Trophoblast cell (in vitro differentiated cells and primary cell): ENCODE measurements around the gene PBRM1.
A peak's percentile ranks its signal among the peaks of the same experiment; 100 is the strongest.

Experiments
- DNase-seq, 2 donors: peaks; one replicate each; pipeline ENCODE4 v3.0.0-alpha.2; 2016
- H2AFZ ChIP-seq: 2 replicates; pipeline ENCODE4 v1.6.1; 2013; ENCODE audit warnings: low read length, moderate library complexity, mild to moderate bottlenecking; ENCODE audit not compliant: insufficient read depth, poor library complexity
- H2AK5ac ChIP-seq: 2 replicates; pipeline ENCODE4 v1.6.1; 2013; ENCODE audit warnings: mild to moderate bottlenecking, low read length
- H2BK120ac ChIP-seq: 2 replicates; pipeline ENCODE4 v1.6.1; 2013; ENCODE audit warnings: low read length, mild to moderate bottlenecking, moderate library complexity; ENCODE audit not compliant: insufficient read depth, poor library complexity
- H2BK12ac ChIP-seq: 2 replicates; pipeline ENCODE4 v1.6.1; 2013; ENCODE audit warnings: mild to moderate bottlenecking, low read length, moderate library complexity
- H2BK5ac ChIP-seq: 2 replicates; pipeline ENCODE4 v1.6.1; 2013; ENCODE audit warnings: low read length, low read depth, moderate library complexity, mild to moderate bottlenecking; ENCODE audit not compliant: poor library complexity
- H3K14ac ChIP-seq: 2 replicates; pipeline ENCODE4 v1.6.1; 2013; ENCODE audit warnings: mild to moderate bottlenecking, low read length
- H3K18ac ChIP-seq: 2 replicates; pipeline ENCODE4 v1.6.1; 2013; ENCODE audit warnings: mild to moderate bottlenecking, low read length
- H3K23ac ChIP-seq: 2 replicates; pipeline ENCODE4 v1.6.1; 2013; ENCODE audit warnings: low read length
- H3K27ac ChIP-seq: 2 replicates; pipeline ENCODE4 v1.5.1; 2013; ENCODE audit warnings: low read depth, mild to moderate bottlenecking, inconsistent platforms, low read length, moderate library complexity
- H3K27me3 ChIP-seq: 2 replicates; pipeline ENCODE4 v1.6.1; 2013; ENCODE audit warnings: inconsistent platforms, mild to moderate bottlenecking, low read length, moderate library complexity; ENCODE audit not compliant: insufficient read depth
- H3K36me3 ChIP-seq, 2 experiments: 1 replicate in 1 of 2; 2 replicates in 1 of 2; pipeline ENCODE4 v1.6.1; 2013; ENCODE audit warnings: low read length in 2 of 2, mild to moderate bottlenecking in 2 of 2, moderate library complexity in 1 of 2; ENCODE audit not compliant: insufficient read depth in 2 of 2, control insufficient read depth in 1 of 2
- H3K4ac ChIP-seq: 2 replicates; pipeline ENCODE4 v1.6.1; 2013; ENCODE audit warnings: low read depth, mild to moderate bottlenecking, low read length, moderate library complexity
- H3K4me1 ChIP-seq, 2 experiments: 1 replicate in 1 of 2; 2 replicates in 1 of 2; pipeline ENCODE4 v1.6.1; 2013; ENCODE audit warnings: low read length in 2 of 2, mild to moderate bottlenecking in 2 of 2, moderate library complexity in 1 of 2; ENCODE audit not compliant: insufficient read depth in 2 of 2, control insufficient read depth in 1 of 2
- H3K4me2 ChIP-seq: 2 replicates; pipeline ENCODE4 v1.6.1; 2013; ENCODE audit warnings: inconsistent platforms, mild to moderate bottlenecking, low read length, moderate library complexity
- H3K4me3 ChIP-seq: 2 replicates; pipeline ENCODE4 v1.5.1; 2013; ENCODE audit warnings: mild to moderate bottlenecking, low read depth, low read length, inconsistent platforms
- H3K79me1 ChIP-seq: one replicate; pipeline ENCODE4 v1.6.1; 2013; ENCODE audit warnings: low read length
- H3K79me2 ChIP-seq: 2 replicates; pipeline ENCODE4 v1.6.1; 2013; ENCODE audit warnings: low read length, mild to moderate bottlenecking; ENCODE audit not compliant: control insufficient read depth, insufficient read depth, poor library complexity
- H3K9ac ChIP-seq: 2 replicates; pipeline ENCODE4 v1.6.1; 2013; ENCODE audit warnings: mild to moderate bottlenecking, low read length
- H3K9me3 ChIP-seq: 2 replicates; pipeline ENCODE4 v1.6.1; 2013; ENCODE audit warnings: low read depth, mild to moderate bottlenecking, control low read depth, inconsistent platforms, low read length; ENCODE audit not compliant: insufficient read depth
- H4K12ac ChIP-seq: 2 replicates; pipeline ENCODE4 v1.6.1; 2013; ENCODE audit warnings: low read depth, mild to moderate bottlenecking, low read length, moderate library complexity
- H4K8ac ChIP-seq: 2 replicates; pipeline ENCODE4 v1.6.1; 2013; ENCODE audit warnings: low read depth, mild to moderate bottlenecking, low read length, moderate library complexity
- H4K91ac ChIP-seq: one replicate; pipeline ENCODE4 v1.6.1; 2013; ENCODE audit warnings: low read depth, mild to moderate bottlenecking, low read length, moderate library complexity
- WGBS: extraction: QIAGEN DNeasy Blood & Tissue Kit; methylation state at CpG from one replicate; pipeline ENCODE4 v1.1.7; 2013; ENCODE audit warnings: missing lambda C conversion rate; ENCODE audit not compliant: insufficient read length, insufficient coverage; ENCODE audit errors: extremely low coverage; 5-methylcytosine and 5-hydroxymethylcytosine counted together

PBRM1 gene

DNA sequence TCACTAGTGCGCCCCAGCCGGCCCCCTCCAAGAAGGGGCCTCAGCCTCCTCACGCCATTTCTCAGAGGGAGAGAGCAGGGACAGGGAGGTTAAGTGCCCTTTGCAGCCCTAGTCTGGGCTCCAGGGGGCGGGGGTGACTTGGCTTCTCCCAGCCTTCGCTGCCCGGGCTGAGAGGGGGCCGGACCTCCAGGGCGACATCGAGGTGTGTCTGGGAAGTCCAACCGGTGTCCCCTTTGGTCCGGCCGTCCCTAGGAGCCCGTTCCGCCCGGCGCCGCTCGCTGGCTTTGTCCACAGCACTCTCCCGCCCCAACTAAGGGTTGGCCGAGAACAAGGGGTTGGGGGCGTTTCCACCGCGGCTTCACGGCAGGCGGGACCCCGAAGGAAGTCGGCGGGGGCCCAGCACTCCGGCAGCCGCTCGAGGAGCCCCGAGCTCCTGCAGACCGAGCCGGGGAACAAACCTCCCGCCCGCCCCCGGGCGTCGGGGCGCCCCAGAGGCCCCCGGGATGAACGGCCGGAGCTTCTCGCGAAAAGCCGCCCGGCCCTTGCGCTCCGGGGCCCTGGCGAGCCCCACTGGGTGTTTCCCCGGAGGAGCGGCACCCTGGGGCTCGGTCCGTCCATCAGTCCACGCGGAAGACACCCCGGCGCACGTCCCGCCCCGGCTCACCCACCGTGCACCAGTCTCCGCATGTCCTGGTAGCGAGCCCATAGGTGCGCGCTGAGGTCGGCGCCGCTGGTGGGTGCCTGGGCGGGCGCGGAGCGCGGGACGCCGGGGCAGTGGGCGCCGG lies 152.7 kb downstream of the PBRM1 start:
- Histone ChIP-seq H3K4ac (peak overlapping the region; percentile 32), H3K18ac (peak overlapping the region; percentile 96), H3K4me3 (peak overlapping the region; percentile 83), H2BK5ac (peak overlapping the region; percentile 59), H4K12ac (peak overlapping the region; percentile 61), H3K27me3 (no peaks in the 10 kb centered on the region), H3K27ac (peak overlapping the region; percentile 12), H2BK120ac (peak overlapping the region; percentile 65), H2AK5ac (peak overlapping the region; percentile 71), H3K14ac (peak overlapping the region; percentile 89), H3K9me3 (peaks cover 2% of the 10 kb centered on the region), H4K91ac (peak overlapping the region; percentile 93), H3K79me1 (peaks cover 26% of the 10 kb centered on the region), H4K8ac (peak overlapping the region; percentile 78), H3K4me2 (peak overlapping the region; percentile 82), H3K36me3 (peaks cover 18 to 20% of the 10 kb centered on the region in 2 experiments), H3K79me2 (peaks cover 39% of the 10 kb centered on the region), H3K23ac (no peak overlapping the region), H3K9ac (peak overlapping the region; percentile 64), H3K4me1 (peaks cover 46 to 52% of the 10 kb centered on the region in 2 experiments), H2AFZ (peak overlapping the region; percentile 77), H2BK12ac (peak overlapping the region; percentile 25)
- peak in 1 of 2 donors; percentile 25 for DNase-seq
- no CpG with 5 or more reads among the region's 78 CpGs for WGBS

- Histone ChIP-seq H3K79me1 (peaks cover 28% of the 10 kb centered on the region), H2BK12ac (peak overlapping the region; percentile 25), H2BK5ac (no peak overlapping the region), H2AK5ac (peak overlapping the region; percentile 45), H2AFZ (no peak overlapping the region), H3K4me1 (peaks cover 46 to 52% of the 10 kb centered on the region in 2 experiments), H4K91ac (peak overlapping the region; percentile 93), H4K8ac (peak overlapping the region; percentile 62), H3K18ac (peak overlapping the region; percentile 77), H3K4ac (peak overlapping the region; percentile 32), H3K79me2 (peaks cover 34% of the 10 kb centered on the region), H3K9ac (peak overlapping the region; percentile 64), H3K14ac (peak overlapping the region; percentile 89), H3K4me2 (peak overlapping the region; percentile 82), H3K9me3 (no peaks in the 10 kb centered on the region), H3K36me3 (peaks cover 23 to 25% of the 10 kb centered on the region in 2 experiments), H3K23ac (no peak overlapping the region), H3K27me3 (no peaks in the 10 kb centered on the region), H3K4me3 (peak overlapping the region; percentile 83), H4K12ac (peak overlapping the region; percentile 61), H2BK120ac (peak overlapping the region; percentile 65), H3K27ac (no peak overlapping the region)
- WGBS = no CpG with 5 or more reads among the region's 5 CpGs
- no peak for DNase-seq
Observed at GRCh38 chr3:52532517-52532837, 153.2 kb downstream of the PBRM1 start.

DNA sequence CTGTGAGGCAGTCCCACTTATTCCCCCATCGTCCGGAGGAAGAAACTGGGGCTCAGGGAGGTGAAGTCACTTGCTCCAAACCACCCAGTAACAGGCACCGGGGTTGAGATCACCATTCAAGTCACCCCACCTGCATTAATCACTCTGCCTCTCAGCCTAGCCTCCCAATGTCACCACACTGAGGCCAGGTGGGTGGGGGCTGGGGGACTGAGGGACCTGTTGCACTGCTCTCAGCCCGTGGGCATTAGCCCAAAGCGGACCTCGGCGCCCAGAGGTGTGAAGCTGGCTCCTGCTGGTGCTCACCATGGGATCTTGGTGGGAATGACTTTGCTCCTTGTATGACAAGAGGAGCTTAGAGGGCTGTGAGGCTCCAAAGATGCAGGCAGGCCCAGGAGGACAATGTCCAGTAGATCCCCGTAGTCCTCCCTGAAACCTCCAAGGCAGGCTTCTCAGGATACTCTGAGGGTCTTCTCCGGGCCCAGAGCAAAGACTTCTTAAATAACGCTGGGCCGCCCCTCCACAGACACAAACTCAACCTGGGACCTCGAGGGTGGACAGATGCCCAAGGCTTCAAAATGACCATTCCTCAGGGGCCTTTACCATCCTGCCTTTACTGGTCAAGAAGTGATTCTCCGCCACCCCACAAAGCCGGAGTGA lies 153.7 kb downstream of the PBRM1 start:
- peak overlapping the region; percentile 83 for H3K4me3 ChIP-seq
- DNase-seq = no peak
- peak overlapping the region; percentile 3 for H2BK12ac ChIP-seq
- peak overlapping the region; percentile 48 for H2AK5ac ChIP-seq
- no peaks in the 10 kb centered on the region for H3K27me3 ChIP-seq
- H4K12ac ChIP-seq = no peak overlapping the region
- H2BK5ac ChIP-seq = no peak overlapping the region
- peaks cover 30% of the 10 kb centered on the region for H3K79me2 ChIP-seq
- H3K9ac ChIP-seq = no peak overlapping the region
- H3K4me1 ChIP-seq = peaks cover 51 to 54% of the 10 kb centered on the region in 2 experiments
- no peak overlapping the region for H2AFZ ChIP-seq
- H3K9me3 ChIP-seq = no peaks in the 10 kb centered on the region
- no peak overlapping the region for H3K23ac ChIP-seq
- H3K27ac ChIP-seq = no peak overlapping the region
- H2BK120ac ChIP-seq = peak overlapping the region; percentile 0
- peak overlapping the region; percentile 82 for H3K4me2 ChIP-seq
- H3K79me1 ChIP-seq = peaks cover 32% of the 10 kb centered on the region
- peak overlapping the region; percentile 48 for H3K4ac ChIP-seq
- peaks cover 27 to 29% of the 10 kb centered on the region in 2 experiments for H3K36me3 ChIP-seq
- H3K14ac ChIP-seq = peak overlapping the region; percentile 20
- peak overlapping the region; percentile 7 for H3K18ac ChIP-seq
- no CpG with 5 or more reads among the region's 14 CpGs for WGBS
- peak overlapping the region; percentile 1 for H4K91ac ChIP-seq
- peak overlapping the region; percentile 40 for H4K8ac ChIP-seq

DNA sequence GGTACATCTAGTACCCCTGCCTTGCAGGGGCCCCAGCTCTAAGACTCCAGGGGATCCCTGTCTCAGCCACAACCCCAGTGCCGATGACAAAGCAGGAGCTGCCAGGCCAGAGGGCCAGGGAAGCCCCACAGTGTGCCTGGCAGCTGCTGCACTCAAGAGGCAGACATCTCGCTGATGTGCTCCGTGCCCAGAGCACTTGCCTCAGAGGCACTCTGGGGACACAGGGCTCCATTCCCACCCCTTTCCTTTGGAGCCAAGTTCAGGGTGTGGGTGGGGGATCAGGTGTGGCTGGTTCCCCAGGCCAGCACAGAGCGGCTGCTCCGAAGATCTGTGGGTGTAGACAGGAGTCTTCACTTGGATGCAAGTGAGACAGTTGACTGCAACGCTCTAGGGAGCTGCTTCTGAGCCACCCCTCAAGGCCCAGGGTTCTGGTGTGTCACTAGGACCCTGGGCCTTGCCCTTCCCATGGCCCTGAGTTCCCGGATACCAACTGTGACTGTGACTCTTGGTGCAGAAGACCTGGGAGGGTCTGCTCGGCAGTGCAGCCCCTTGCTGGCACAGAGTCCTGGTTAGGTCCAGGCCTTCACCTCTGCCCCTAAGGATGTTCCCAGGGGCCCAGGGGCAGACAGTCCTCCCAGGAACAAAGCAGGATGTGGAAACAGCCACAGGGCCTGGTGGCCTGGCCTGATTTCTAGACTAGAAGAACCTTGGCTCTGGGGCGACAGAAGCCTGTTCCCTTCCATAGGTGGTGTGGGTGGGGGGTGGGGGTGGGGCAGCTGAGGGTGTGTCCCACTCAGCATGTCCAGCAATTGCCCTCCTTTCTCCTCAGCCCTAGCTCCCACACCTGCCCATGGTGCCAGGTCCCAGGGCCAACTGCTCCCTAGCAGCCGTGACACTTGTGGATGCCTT lies 154.5 kb downstream of the PBRM1 start:
- H3K4me1 ChIP-seq = peaks cover 59 to 60% of the 10 kb centered on the region in 2 experiments
- DNase-seq = no peak
- H4K12ac ChIP-seq = no peak overlapping the region
- H3K18ac ChIP-seq = peak overlapping the region; percentile 7
- H2BK12ac ChIP-seq = peak overlapping the region; percentile 12
- H2AK5ac ChIP-seq = peak overlapping the region; percentile 48
- H3K4me2 ChIP-seq = peak overlapping the region; percentile 82
- H3K9ac ChIP-seq = no peak overlapping the region
- H2BK5ac ChIP-seq = no peak overlapping the region
- peak overlapping the region; percentile 35 for H3K4ac ChIP-seq
- no peak overlapping the region for H3K23ac ChIP-seq
- H4K8ac ChIP-seq = peak overlapping the region; percentile 1
- H3K27ac ChIP-seq = no peak overlapping the region
- peaks cover 30% of the 10 kb centered on the region for H3K79me1 ChIP-seq
- no peak overlapping the region for H2AFZ ChIP-seq
- no CpG with 5 or more reads among the region's 10 CpGs for WGBS
- H3K36me3 ChIP-seq = peaks cover 27 to 29% of the 10 kb centered on the region in 2 experiments
- no peaks in the 10 kb centered on the region for H3K9me3 ChIP-seq
- peaks cover 27% of the 10 kb centered on the region for H3K79me2 ChIP-seq
- no peak overlapping the region for H4K91ac ChIP-seq
- peak overlapping the region; percentile 0 for H2BK120ac ChIP-seq
- H3K4me3 ChIP-seq = no peak overlapping the region
- H3K27me3 ChIP-seq = no peaks in the 10 kb centered on the region
- peak overlapping the region; percentile 20 for H3K14ac ChIP-seq
